ENCODE measurements around the gene C2orf72. TPM values are rescaled to one million over a fixed set of nuclear protein-coding genes. Genes with fewer than 3 reads are reported as not detected.

The C2orf72 gene
- not detected for total RNA-seq

GRCh38 chr2:231037202-231037730, at the start of gene C2orf72:
Gene C2orf72, plus strand, starts transcription at chr2:231037523. Its CDS starts 43 bp downstream, at chr2:231037566.
- no peaks in the 10 kb centered on the region for H3K4me1 Mint-ChIP-seq (ENCODE audit: low read depth)
- no peak within 1 kb of the TSS for H3K27ac Mint-ChIP-seq
- no peaks in the 10 kb centered on the region for H3K9me3 Mint-ChIP-seq
- DNase-seq: no peak
- H3K4me3 Mint-ChIP-seq: peak within 1 kb of the TSS; percentile 42
- intact Hi-C loops (cut with micrococcal nuclease): no loop called here
- no peaks in the 10 kb centered on the region for H3K36me3 Mint-ChIP-seq (ENCODE audit: low read depth)
- peaks cover 63% of the 10 kb centered on the region for H3K27me3 Mint-ChIP-seq (ENCODE audit: low read depth)
- CTCF ChIA-PET: interaction anchor here (1.9 kb wide), 1 partner anchor 16 kb away, joined by 7 read pairs; no protein-coding TSS in a partner anchor

- DNase-seq: no peak
- Mint-ChIP-seq H3K9me3 (no peaks in the 10 kb centered on the region), H3K4me1 (ENCODE audit: low read depth) (peaks cover 14% of the 10 kb centered on the region), H3K4me3 (no peak overlapping the region), H3K36me3 (ENCODE audit: low read depth) (no peaks in the 10 kb centered on the region), H3K27ac (no peak overlapping the region), H3K27me3 (ENCODE audit: low read depth) (peaks cover 30% of the 10 kb centered on the region)
- CTCF ChIA-PET: interaction anchor here (3.6 to 7.3 kb wide), 2 partner anchors 65 to 87 kb away, joined by 19 to 151 read pairs; partner anchors contain the start of gene GPR55
- intact Hi-C loops (cut with micrococcal nuclease): loop anchor here (5.0 kb wide), 1 partner anchor 63 kb away; no protein-coding TSS in a partner anchor
Measured at GRCh38 chr2:230989731-230990130, 47.6 kb upstream of the C2orf72 start.

DNA sequence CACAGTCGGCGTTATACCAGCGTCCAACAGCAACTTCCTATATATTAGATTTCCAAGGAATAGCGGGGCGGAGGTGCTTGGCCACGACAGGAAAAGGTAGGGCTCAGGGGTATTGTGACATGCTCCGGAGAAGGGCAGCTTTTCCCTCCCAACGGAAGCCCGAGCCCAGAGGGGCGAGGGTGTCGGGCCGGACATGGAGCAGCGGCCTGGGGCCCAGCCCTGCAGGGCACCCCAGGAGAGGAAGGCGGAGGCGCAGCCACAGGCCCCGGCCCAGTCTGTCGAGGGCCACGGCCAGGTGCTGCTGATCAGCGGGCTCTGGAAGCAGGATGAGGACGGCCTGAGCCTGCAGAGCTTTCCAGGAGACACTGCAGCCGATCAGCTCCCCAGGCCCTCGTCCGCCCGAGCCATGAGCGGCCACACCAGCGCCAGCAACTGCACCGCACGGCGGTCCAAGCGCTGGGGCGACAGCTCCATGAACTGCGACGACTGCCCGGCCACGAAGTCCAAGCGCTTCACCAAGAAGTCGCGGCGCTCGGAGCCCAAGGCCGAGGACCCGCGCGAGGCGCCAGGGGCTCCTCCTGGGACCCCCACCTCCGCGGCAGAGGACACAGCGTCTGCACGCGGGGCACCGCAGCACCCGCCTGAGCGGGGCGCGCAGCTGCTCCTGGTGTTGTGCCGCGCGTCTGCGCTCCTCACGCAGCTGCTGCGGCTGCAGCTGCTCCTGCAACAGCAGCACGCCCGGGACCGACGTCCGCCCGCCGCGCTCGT, 47.0 kb upstream of the C2orf72 start:
- Mint-ChIP-seq H3K4me1 (ENCODE audit: low read depth) (peaks cover 10% of the 10 kb centered on the region), H3K27ac (no peak overlapping the region), H3K9me3 (no peaks in the 10 kb centered on the region), H3K36me3 (ENCODE audit: low read depth) (no peaks in the 10 kb centered on the region), H3K27me3 (ENCODE audit: low read depth) (peaks cover 30% of the 10 kb centered on the region), H3K4me3 (no peak overlapping the region)
- CTCF ChIA-PET: interaction anchor here (7.3 kb wide), 1 partner anchor 87 kb away, joined by 151 read pairs; no protein-coding TSS in a partner anchor
- no peak for DNase-seq
- intact Hi-C loops (cut with micrococcal nuclease): no loop called here

GRCh38 chr2:230990899-230991150, 46.5 kb upstream of the C2orf72 start:
- H3K9me3 Mint-ChIP-seq: no peaks in the 10 kb centered on the region
- no peak overlapping the region for H3K4me3 Mint-ChIP-seq
- peaks cover 7% of the 10 kb centered on the region for H3K4me1 Mint-ChIP-seq (ENCODE audit: low read depth)
- intact Hi-C loops (cut with micrococcal nuclease): no loop called here
- no peak overlapping the region for H3K27ac Mint-ChIP-seq
- DNase-seq: no peak
- no peaks in the 10 kb centered on the region for H3K36me3 Mint-ChIP-seq (ENCODE audit: low read depth)
- peaks cover 28% of the 10 kb centered on the region for H3K27me3 Mint-ChIP-seq (ENCODE audit: low read depth)
- CTCF ChIA-PET: interaction anchor here (1.8 to 7.3 kb wide), 2 partner anchors 88 to 89 kb away, joined by 8 to 151 read pairs; no protein-coding TSS in a partner anchor

GRCh38 chr2:230991598-230991997, 45.7 kb upstream of the C2orf72 start:
- H3K36me3 Mint-ChIP-seq (ENCODE audit: low read depth): no peaks in the 10 kb centered on the region
- peaks cover 34% of the 10 kb centered on the region for H3K27me3 Mint-ChIP-seq (ENCODE audit: low read depth)
- intact Hi-C loops (cut with micrococcal nuclease): no loop called here
- CTCF ChIA-PET: interaction anchor here (1.8 kb wide), 1 partner anchor 90 kb away, joined by 8 read pairs; no protein-coding TSS in a partner anchor
- H3K4me3 Mint-ChIP-seq: no peak overlapping the region
- H3K4me1 Mint-ChIP-seq (ENCODE audit: low read depth): peaks cover 5% of the 10 kb centered on the region
- no peak overlapping the region for H3K27ac Mint-ChIP-seq
- H3K9me3 Mint-ChIP-seq: peaks cover under 1% of the 10 kb centered on the region
- no peak for DNase-seq

GRCh38 chr2:230995821-230996220, 41.5 kb upstream of the C2orf72 start, which contains the start of gene SPATA3:
Gene SPATA3, plus strand, starts transcription at chr2:230996121. Its CDS starts 113 bp downstream, at chr2:230996234.
- intact Hi-C loops (cut with micrococcal nuclease): no loop called here
- no peak within 1 kb of the TSS for H3K4me3 Mint-ChIP-seq
- no peaks in the 10 kb centered on the region for H3K4me1 Mint-ChIP-seq (ENCODE audit: low read depth)
- peaks cover 7% of the 10 kb centered on the region for H3K9me3 Mint-ChIP-seq
- DNase-seq: no peak
- CTCF ChIA-PET: interaction anchor here (1.0 to 1.6 kb wide), 2 partner anchors 9 to 148 kb away, joined by 3 to 5 read pairs; no protein-coding TSS in a partner anchor
- peaks cover 48% of the 10 kb centered on the region for H3K27me3 Mint-ChIP-seq (ENCODE audit: low read depth)
- no peaks in the 10 kb centered on the region for H3K36me3 Mint-ChIP-seq (ENCODE audit: low read depth)
- H3K27ac Mint-ChIP-seq: no peak within 1 kb of the TSS

DNA sequence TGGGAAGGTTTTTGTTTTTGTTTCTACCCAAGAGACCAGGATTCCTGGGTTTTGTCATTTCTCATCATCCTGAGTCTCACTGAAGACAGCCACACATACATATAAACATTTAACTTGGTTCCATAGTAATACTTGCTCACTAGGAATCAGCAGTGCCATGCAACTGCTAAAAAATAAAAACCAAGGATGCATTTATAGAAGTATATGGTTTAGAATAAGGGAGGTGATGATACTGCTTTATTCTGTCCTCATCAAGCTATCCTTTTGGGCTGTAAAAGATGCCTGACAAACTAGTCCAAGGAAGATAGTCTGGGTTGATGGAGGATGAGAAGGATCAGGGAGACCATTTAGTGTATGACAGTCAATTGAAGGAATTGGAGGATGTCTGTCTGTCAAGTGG, 40.7 kb upstream of the C2orf72 start:
- H3K9me3 Mint-ChIP-seq: peaks cover 7% of the 10 kb centered on the region
- CTCF ChIA-PET: interaction anchor here (1.6 kb wide), 1 partner anchor 9 kb away, joined by 5 read pairs; no protein-coding TSS in a partner anchor
- no peak overlapping the region for H3K27ac Mint-ChIP-seq
- no peaks in the 10 kb centered on the region for H3K4me1 Mint-ChIP-seq (ENCODE audit: low read depth)
- DNase-seq: no peak
- H3K27me3 Mint-ChIP-seq (ENCODE audit: low read depth): peaks cover 49% of the 10 kb centered on the region
- no peaks in the 10 kb centered on the region for H3K36me3 Mint-ChIP-seq (ENCODE audit: low read depth)
- intact Hi-C loops (cut with micrococcal nuclease): no loop called here
- H3K4me3 Mint-ChIP-seq: no peak overlapping the region

- CTCF ChIA-PET: interaction anchor here (0.6 kb wide), 1 partner anchor 116 kb away, joined by 4 read pairs; no protein-coding TSS in a partner anchor
- Mint-ChIP-seq H3K27ac (no peak overlapping the region), H3K27me3 (ENCODE audit: low read depth) (peaks cover 39% of the 10 kb centered on the region), H3K4me1 (ENCODE audit: low read depth) (no peaks in the 10 kb centered on the region), H3K4me3 (no peak overlapping the region), H3K9me3 (peaks cover 7% of the 10 kb centered on the region), H3K36me3 (ENCODE audit: low read depth) (no peaks in the 10 kb centered on the region)
- intact Hi-C loops (cut with micrococcal nuclease): no loop called here
- DNase-seq: no peak
Measured at GRCh38 chr2:230998882-230999281, 38.4 kb upstream of the C2orf72 start.

DNA sequence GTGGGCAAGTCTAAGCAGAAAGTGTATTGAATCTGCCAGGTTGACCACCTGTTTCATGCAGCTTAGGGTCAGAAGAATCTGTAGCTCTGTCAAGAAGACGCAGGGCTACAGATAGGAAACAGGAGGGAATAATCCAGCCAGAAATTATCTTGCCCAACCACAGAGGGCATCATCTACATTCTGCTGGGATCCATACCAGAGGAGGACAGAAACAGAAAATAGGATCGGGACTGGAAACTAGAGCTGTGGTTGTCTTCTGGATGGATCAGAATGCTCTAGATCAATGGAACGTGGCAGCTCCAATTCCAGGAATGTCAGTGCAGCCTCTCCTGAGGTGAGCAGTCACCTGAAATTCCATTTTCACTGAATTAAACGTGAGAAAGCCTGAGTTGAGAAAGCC, 37.8 kb upstream of the C2orf72 start:
- CTCF ChIA-PET: interaction anchor here (0.7 kb wide), 1 partner anchor 699 kb away, joined by 3 read pairs; no protein-coding TSS in a partner anchor

DNA sequence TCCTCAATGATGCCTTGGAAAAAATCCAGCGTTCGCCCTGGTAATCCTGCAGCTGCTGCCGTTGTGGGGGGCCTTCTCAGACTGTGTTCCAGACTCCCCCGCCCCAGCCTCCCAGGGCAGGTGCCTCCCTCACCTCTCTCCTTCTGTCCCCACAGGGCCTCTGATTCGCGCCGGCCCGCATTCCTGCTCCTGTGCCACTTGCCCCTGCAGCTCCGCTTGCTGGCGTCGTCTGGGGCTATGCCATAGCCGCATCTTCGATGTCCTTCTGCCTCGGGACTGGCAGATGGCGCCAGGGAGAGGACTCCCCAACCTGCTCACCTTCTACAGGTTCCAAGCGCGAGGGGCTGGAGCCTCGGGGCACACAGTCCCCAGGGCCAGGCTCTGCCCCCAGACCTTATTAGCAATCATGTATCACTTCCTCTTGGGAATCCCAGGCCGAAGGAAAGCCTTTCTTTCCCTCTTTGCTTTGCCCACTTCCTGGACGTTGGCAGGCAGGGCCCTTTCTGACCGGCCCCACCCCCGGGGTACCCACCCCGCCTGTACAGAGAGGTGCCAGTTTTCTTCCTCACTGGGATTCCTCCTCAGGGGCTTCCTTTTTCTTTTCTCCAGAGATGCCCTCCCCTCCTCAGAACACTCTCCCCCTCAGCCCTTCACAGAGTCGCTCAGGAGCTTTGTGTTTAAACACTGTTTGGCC, 37.0 kb upstream of the C2orf72 start:
- H3K27ac Mint-ChIP-seq: no peak overlapping the region
- peaks cover 39% of the 10 kb centered on the region for H3K27me3 Mint-ChIP-seq (ENCODE audit: low read depth)
- H3K36me3 Mint-ChIP-seq (ENCODE audit: low read depth): no peaks in the 10 kb centered on the region
- CTCF ChIA-PET: no interaction called here
- H3K9me3 Mint-ChIP-seq: peaks cover 13% of the 10 kb centered on the region
- intact Hi-C loops (cut with micrococcal nuclease): no loop called here
- no peak for DNase-seq
- no peak overlapping the region for H3K4me3 Mint-ChIP-seq
- H3K4me1 Mint-ChIP-seq (ENCODE audit: low read depth): no peaks in the 10 kb centered on the region

More for the DNA sequence above, 37.8 kb upstream of the C2orf72 start:
- DNase-seq: no peak
- intact Hi-C loops (cut with micrococcal nuclease): no loop called here
- Mint-ChIP-seq H3K4me3 (no peak overlapping the region), H3K36me3 (ENCODE audit: low read depth) (no peaks in the 10 kb centered on the region), H3K27me3 (ENCODE audit: low read depth) (peaks cover 39% of the 10 kb centered on the region), H3K9me3 (peaks cover 7% of the 10 kb centered on the region), H3K4me1 (ENCODE audit: low read depth) (no peaks in the 10 kb centered on the region), H3K27ac (no peak overlapping the region)

- intact Hi-C loops (cut with micrococcal nuclease): no loop called here
- no peaks in the 10 kb centered on the region for H3K4me1 Mint-ChIP-seq (ENCODE audit: low read depth)
- CTCF ChIA-PET: no interaction called here
- H3K27me3 Mint-ChIP-seq (ENCODE audit: low read depth): peaks cover 38% of the 10 kb centered on the region
- peaks cover 16% of the 10 kb centered on the region for H3K9me3 Mint-ChIP-seq
- no peak overlapping the region for H3K27ac Mint-ChIP-seq
- no peak for DNase-seq
- no peaks in the 10 kb centered on the region for H3K36me3 Mint-ChIP-seq (ENCODE audit: low read depth)
- no peak overlapping the region for H3K4me3 Mint-ChIP-seq
Measured at GRCh38 chr2:231001036-231001435, 36.3 kb upstream of the C2orf72 start.

DNA sequence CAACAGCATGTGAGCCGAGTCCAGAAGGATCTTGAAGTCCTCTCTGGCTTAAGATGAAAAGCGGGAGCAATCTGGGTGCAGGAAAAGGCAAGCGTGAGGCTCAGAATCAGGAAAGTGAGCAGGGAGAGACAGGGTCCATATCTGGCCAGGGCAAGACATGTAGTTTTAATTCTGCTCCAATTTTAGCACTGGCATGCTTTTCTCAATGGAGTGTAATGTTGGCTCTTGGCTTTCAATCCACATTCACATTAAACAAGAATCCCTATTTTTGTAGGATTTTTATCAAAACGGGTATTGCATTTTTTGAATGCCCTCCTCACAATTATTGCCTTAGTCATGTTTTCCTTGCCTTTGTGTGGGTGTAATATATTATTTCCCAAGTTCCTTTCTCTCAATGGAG, 35.4 kb upstream of the C2orf72 start:
- no peak for DNase-seq
- Mint-ChIP-seq H3K36me3 (ENCODE audit: low read depth) (no peaks in the 10 kb centered on the region), H3K4me3 (no peak overlapping the region), H3K27me3 (ENCODE audit: low read depth) (peaks cover 31% of the 10 kb centered on the region), H3K4me1 (ENCODE audit: low read depth) (no peaks in the 10 kb centered on the region), H3K9me3 (peaks cover 12% of the 10 kb centered on the region), H3K27ac (no peak overlapping the region)
- CTCF ChIA-PET: interaction anchor here (0.9 kb wide), 2 partner anchors 55 to 155 kb away, joined by 3 to 4 read pairs; no protein-coding TSS in a partner anchor
- intact Hi-C loops (cut with micrococcal nuclease): no loop called here

Measured in activated naive CD4-positive, alpha-beta T cell treated with anti-CD3 and anti-CD28 coated beads for 36 hours (primary cell).